ENCODE data around the gene ZNF490.

- TF ChIP-seq, protein P1, sequence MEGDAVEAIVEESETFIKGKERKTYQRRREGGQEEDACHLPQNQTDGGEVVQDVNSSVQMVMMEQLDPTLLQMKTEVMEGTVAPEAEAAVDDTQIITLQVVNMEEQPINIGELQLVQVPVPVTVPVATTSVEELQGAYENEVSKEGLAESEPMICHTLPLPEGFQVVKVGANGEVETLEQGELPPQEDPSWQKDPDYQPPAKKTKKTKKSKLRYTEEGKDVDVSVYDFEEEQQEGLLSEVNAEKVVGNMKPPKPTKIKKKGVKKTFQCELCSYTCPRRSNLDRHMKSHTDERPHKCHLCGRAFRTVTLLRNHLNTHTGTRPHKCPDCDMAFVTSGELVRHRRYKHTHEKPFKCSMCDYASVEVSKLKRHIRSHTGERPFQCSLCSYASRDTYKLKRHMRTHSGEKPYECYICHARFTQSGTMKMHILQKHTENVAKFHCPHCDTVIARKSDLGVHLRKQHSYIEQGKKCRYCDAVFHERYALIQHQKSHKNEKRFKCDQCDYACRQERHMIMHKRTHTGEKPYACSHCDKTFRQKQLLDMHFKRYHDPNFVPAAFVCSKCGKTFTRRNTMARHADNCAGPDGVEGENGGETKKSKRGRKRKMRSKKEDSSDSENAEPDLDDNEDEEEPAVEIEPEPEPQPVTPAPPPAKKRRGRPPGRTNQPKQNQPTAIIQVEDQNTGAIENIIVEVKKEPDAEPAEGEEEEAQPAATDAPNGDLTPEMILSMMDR (IDR thresholded peaks at IDR 0.05), result no peak
- no peak for TF ChIP-seq POLR2A (IDR thresholded peaks at IDR 0.05)
Measured at GRCh38 chr19:12611361-12611699, 717 bp upstream of the ZNF490 start.

Data from stomach (tissue), 4 donors.